Endothelial cell of umbilical vein (primary cell): ENCODE measurements around the gene HSD17B11. TPM values are rescaled to one million over a fixed set of nuclear protein-coding genes. Genes with fewer than 3 reads are reported as not detected.

Experiments
- BruUV-seq: library from RNA; stranded (reverse); fragments of 400-500 nt; replicated peaks from 2 replicates; lab custom pipeline; 2021; lab: Mats Ljungman, UMichigan
- CTCF ChIA-PET: fragments of 300-600, 350-600 bp; sonication (Branson Sonifier 250); formaldehyde crosslinking; loops from one replicate; lab custom pipeline; 2021; ENCODE audit warnings: antibody characterized with exemption, inconsistent platforms; lab: Charles Lee
- POLR2A ChIA-PET: fragments of 300-600, 350-600 bp; sonication (Branson Sonifier 250); formaldehyde crosslinking; loops from one replicate; lab custom pipeline; 2021; ENCODE audit warnings: antibody characterized with exemption, inconsistent platforms; lab: Charles Lee
- DNase-seq: peaks from one replicate; pipeline ENCODE4 v3.0.0-alpha.2; 2011; ENCODE audit warnings: low read depth, low spot score
- FAIRE-seq: peaks from 2 replicates; lab custom pipeline; 2011; peaks lifted over from hg19 to GRCh38; lab: Jason Lieb, UNC
- H2AFZ ChIP-seq: 2 replicates; pipeline ENCODE4 v1.6.0; 2012; ENCODE audit warnings: low read depth, low read length, control low read depth, inconsistent platforms
- H3K27ac ChIP-seq: 2 replicates; pipeline ENCODE4 v1.5.1; 2011; ENCODE audit warnings: low read depth, mild to moderate bottlenecking, control low read depth, low read length, moderate library complexity; ENCODE audit not compliant: insufficient read depth
- H3K27me3 ChIP-seq, 2 experiments: 2 replicates each; pipeline versions ENCODE4 v1.6.0 to v1.6.1; 2011; ENCODE audit warnings: low read length in 2 of 2, mixed read lengths in 1 of 2; ENCODE audit not compliant: control insufficient read depth in 2 of 2, insufficient read depth in 2 of 2
- H3K36me3 ChIP-seq, 2 experiments: 2 replicates in 1 of 2; 3 replicates in 1 of 2; pipeline ENCODE4 v1.5.1; 2011; ENCODE audit warnings: low read length in 2 of 2, mild to moderate bottlenecking in 1 of 2, moderate library complexity in 1 of 2; ENCODE audit not compliant: control insufficient read depth in 2 of 2, insufficient read depth in 2 of 2; ENCODE audit errors: extremely low read depth in 1 of 2
- H3K4me1 ChIP-seq: 3 replicates; pipeline ENCODE4 v1.5.1; 2011; ENCODE audit warnings: mild to moderate bottlenecking, low read length; ENCODE audit not compliant: control insufficient read depth, insufficient read depth; ENCODE audit errors: extremely low read depth
- H3K4me2 ChIP-seq: 2 replicates; pipeline ENCODE4 v1.6.1; 2011; ENCODE audit warnings: low read length, control low read depth, mixed read lengths; ENCODE audit not compliant: insufficient read depth
- H3K4me3 ChIP-seq, 3 experiments: fragments of 200-600 bp in 1 of 3; sonication (generic), shearing (Covaris generic) in 1 of 3; replicated peaks in 1 of 3; 2 replicates each; pipeline ENCODE4 v1.5.1; 2011 to 2016; ENCODE audit warnings: control low read depth in 3 of 3, low read length in 3 of 3, mild to moderate bottlenecking in 2 of 3, inconsistent platforms in 1 of 3, low read depth in 1 of 3, moderate library complexity in 1 of 3; ENCODE audit not compliant: insufficient read depth in 1 of 3
- H3K79me2 ChIP-seq: 2 replicates; pipeline ENCODE4 v1.6.0; 2012; ENCODE audit warnings: low read length, inconsistent platforms; ENCODE audit not compliant: control insufficient read depth, insufficient read depth
- H3K9ac ChIP-seq: replicated peaks from 2 replicates; pipeline ENCODE3; 2011; ENCODE audit warnings: low read length, control low read depth; ENCODE audit not compliant: insufficient read depth; ENCODE audit errors: extremely low read depth
- H3K9me1 ChIP-seq: replicated peaks from 3 replicates; pipeline ENCODE4 v1.6.0; 2011; ENCODE audit warnings: mild to moderate bottlenecking, low read length; ENCODE audit not compliant: control insufficient read depth, insufficient read depth; ENCODE audit errors: extremely low read depth
- H3K9me3 ChIP-seq: replicated peaks from 2 replicates; pipeline ENCODE4 v1.5.1; 2012; ENCODE audit warnings: low read length, inconsistent platforms; ENCODE audit not compliant: control insufficient read depth, insufficient read depth
- H4K20me1 ChIP-seq: replicated peaks from 2 replicates; pipeline ENCODE3; 2011; ENCODE audit warnings: mild to moderate bottlenecking, low read length; ENCODE audit not compliant: control insufficient read depth, insufficient read depth; ENCODE audit errors: extremely low read depth
- CTCF ChIP-seq, 2 donors: IDR thresholded peaks; 1 replicate in 1 of 2; 2 replicates in 1 of 2; pipeline ENCODE4 v1.5.1; 2011; ENCODE audit warnings: low read length in 2 of 2, mild to moderate bottlenecking in 2 of 2, moderate library complexity in 2 of 2, control low read depth in 1 of 2, inconsistent platforms in 1 of 2, low read depth in 1 of 2; ENCODE audit not compliant: insufficient read depth in 1 of 2; ENCODE audit errors: extremely low read depth in 1 of 2
- EZH2 ChIP-seq: IDR thresholded peaks from 2 replicates; pipeline ENCODE4 v1.6.1; 2012; ENCODE audit warnings: borderline replicate concordance, low read depth, mild to moderate bottlenecking, moderate library complexity, low read length, inconsistent platforms; ENCODE audit not compliant: severe bottlenecking
- FOS ChIP-seq: IDR thresholded peaks from 2 replicates; pipeline ENCODE4 v1.6.1; 2011; ENCODE audit warnings: mild to moderate bottlenecking, low read length, moderate library complexity, borderline replicate concordance; ENCODE audit not compliant: insufficient read depth
- GATA2 ChIP-seq: IDR thresholded peaks from 2 replicates; pipeline ENCODE4 v1.7.0; 2011; ENCODE audit warnings: low read depth, mild to moderate bottlenecking, moderate library complexity, mixed read lengths, low read length; ENCODE audit not compliant: insufficient read length, insufficient read depth
- JUN ChIP-seq: IDR thresholded peaks from 2 replicates; pipeline ENCODE4 v1.6.1; 2011; ENCODE audit warnings: borderline replicate concordance, low read depth; ENCODE audit not compliant: insufficient read length, insufficient read depth
- MAX ChIP-seq: IDR thresholded peaks from 2 replicates; pipeline ENCODE4 v1.6.1; 2011; ENCODE audit not compliant: insufficient read depth, insufficient read length
- MYC ChIP-seq: IDR thresholded peaks from one replicate; pipeline ENCODE4 v1.6.1; 2011; ENCODE audit warnings: mild to moderate bottlenecking, low read depth, low read length
- POLR2A ChIP-seq: IDR thresholded peaks from 2 replicates; pipeline ENCODE4 v1.6.1; 2012; ENCODE audit warnings: low read depth, mild to moderate bottlenecking, control low read depth, low read length
- POLR2AphosphoS5 ChIP-seq: IDR thresholded peaks from 2 replicates; pipeline ENCODE4 v1.6.1; 2012; ENCODE audit warnings: low read depth, mild to moderate bottlenecking, control low read depth, low read length, moderate library complexity; ENCODE audit not compliant: insufficient read depth
- dilution Hi-C: fragments of 300-500 bp; cut with MboI; formaldehyde crosslinking; loops from one replicate; pipeline ENCODE4 v1.15.0; 2019; ENCODE audit warnings: low sequenced_read_pairs; ENCODE audit not compliant: extremely low pct_ligation_motif_present
- intact Hi-C: fragments of 100-400 bp; cut with micrococcal nuclease; formaldehyde crosslinking; loops from one replicate; pipeline ENCODE4 v1.10.0; 2022
- polyA plus RNA-seq, 4 experiments: library from polyadenylated mRNA; depleted of rRNA in 3 of 4; stranded (reverse) in 3 of 4; unstranded in 1 of 4; fragments of >200 nt; gene quantifications; 2 replicates each; pipeline versions ENCODE4 v1.2.1 to v1.2.3, GENCODE V29; 2011 to 2012; ENCODE audit warnings: missing spikeins in 1 of 4
- total RNA-seq: library from RNA; stranded (reverse); gene quantifications from 2 replicates; pipeline ENCODE4 v1.2.3, GENCODE V29; 2021

HSD17B11 gene
- total and polyA plus RNA-seq, 2 donors (not counting 3 experiments of a cell fraction or from before 2014, with no cell fraction given), result 10.7 to 21.1 TPM

GRCh38 chr4:87333267-87333666 is 57.7 kb downstream of the HSD17B11 start:
- ChIA-PET CTCF (no interaction called here), POLR2A (no interaction called here)
- H4K20me1 ChIP-seq, result no peaks in the 10 kb centered on the region
- no peak overlapping the region for H2AFZ ChIP-seq
- TF ChIP-seq MAX, result no peak
- TF ChIP-seq JUN, result no peak
- no peak for TF ChIP-seq MYC
- TF ChIP-seq FOS, result no peak
- no peak for TF ChIP-seq CTCF (IDR thresholded peaks at IDR 0.05; ENCODE audit: extremely low read depth in 1 of 2, insufficient read depth in 1 of 2, low read depth in 1 of 2, low read length in 2 of 2)
- no peak for TF ChIP-seq POLR2AphosphoS5
- no peak for TF ChIP-seq EZH2
- TF ChIP-seq POLR2A, result no peak
- no peak for TF ChIP-seq GATA2
- H3K9me1 ChIP-seq, result no peaks in the 10 kb centered on the region
- H3K4me3 ChIP-seq, result no peak overlapping the region
- no peaks in the 10 kb centered on the region for H3K27me3 ChIP-seq
- H3K36me3 ChIP-seq, result no peaks in the 10 kb centered on the region
- no peak for FAIRE-seq
- H3K9me3 ChIP-seq, result peaks cover 2% of the 10 kb centered on the region
- no peaks in the 10 kb centered on the region for H3K4me1 ChIP-seq
- no peaks in the 10 kb centered on the region for H3K79me2 ChIP-seq
- BruUV-seq, result no TSS peak
- H3K4me2 ChIP-seq, result no peak overlapping the region
- no peak overlapping the region for H3K9ac ChIP-seq
- DNase-seq, result no peak
- H3K27ac ChIP-seq, result no peak overlapping the region
- intact Hi-C loops (no loop called here), dilution Hi-C loops (no loop called here)
